Brain pericyte (primary cell): ENCODE data around the gene ELOVL2.
"Not testable (repeated sequence)": the region's sequence is repeated elsewhere in the genome, so short reads cannot be mapped to it uniquely, and the experiment has no call there.

Source experiments
- DNase-seq: peaks from one replicate; pipeline ENCODE4 v3.0.0-alpha.2; 2012; ENCODE audit warnings: low read depth, low spot score

Gene ELOVL2

GRCh38 chr6:11043961-11044711, at the start of gene ELOVL2:
ELOVL2 (minus strand) TSS chr6:11044305; CDS start chr6:11044230, 75 bp downstream.
- no peak for DNase-seq

- no peak for DNase-seq
Observed at GRCh38 chr6:11093376-11093625, 49.2 kb upstream of the ELOVL2 start.

- DNase-seq: no peak
Observed at GRCh38 chr6:11092668-11093375, 48.7 kb upstream of the ELOVL2 start.

GRCh38 chr6:11091141-11091540, 47.0 kb upstream of the ELOVL2 start:
- not testable (repeated sequence) for DNase-seq

DNA sequence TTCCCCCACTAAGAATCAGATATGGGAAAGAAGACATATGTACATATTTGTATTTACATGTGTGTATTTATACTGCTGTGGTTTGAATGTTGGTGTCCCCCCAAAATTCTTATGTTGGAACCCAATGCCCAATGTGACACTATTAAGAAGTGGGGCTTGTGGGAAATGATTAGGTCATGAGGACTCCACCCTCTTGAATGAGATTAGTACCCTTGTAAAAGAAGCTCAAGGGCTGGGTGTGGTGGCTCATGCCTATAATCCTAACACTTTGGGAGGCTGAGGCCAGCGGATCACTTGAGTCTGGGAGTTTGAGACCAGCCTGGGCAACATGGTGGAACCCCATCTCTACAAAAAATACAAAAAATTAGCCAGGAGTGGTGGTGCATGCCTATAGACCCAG, 45.6 kb upstream of the ELOVL2 start:
- no peak for DNase-seq

- not testable (repeated sequence) for DNase-seq
Observed at GRCh38 chr6:11087141-11087812, 43.2 kb upstream of the ELOVL2 start.

DNA sequence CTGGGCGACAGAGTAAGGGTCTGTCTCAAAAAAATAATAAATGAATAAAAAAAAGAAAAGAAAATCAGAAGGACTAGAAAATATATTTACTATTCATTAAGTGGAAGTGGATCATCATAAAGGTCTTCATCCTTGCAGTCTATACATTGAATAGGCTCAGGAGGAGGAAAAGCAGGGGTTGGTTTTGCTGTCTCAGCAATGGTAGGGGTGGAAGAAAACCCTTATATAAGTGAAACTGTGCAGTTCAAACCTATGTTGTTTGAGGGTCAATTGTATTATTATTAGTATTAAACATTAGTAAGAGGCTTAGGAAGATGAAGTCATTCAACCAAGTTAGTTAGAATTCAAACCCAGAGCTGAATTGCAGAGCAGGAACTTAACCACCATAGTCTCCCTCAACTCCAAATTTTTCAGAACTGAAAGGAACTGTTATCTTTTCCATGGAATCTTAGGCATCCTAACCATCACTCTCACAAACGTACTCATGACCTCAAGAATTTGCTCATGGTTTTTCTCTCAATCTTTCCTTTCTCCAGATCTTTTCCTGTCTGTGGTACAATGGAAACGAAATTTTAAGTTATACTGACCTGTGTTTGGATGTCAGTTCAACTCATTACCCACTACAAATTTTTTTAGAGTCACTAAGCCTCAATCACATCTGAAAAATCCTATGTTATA, 41.8 kb upstream of the ELOVL2 start:
- no peak for DNase-seq

GRCh38 chr6:11083956-11084355, 39.9 kb upstream of the ELOVL2 start:
- DNase-seq: no peak

DNA sequence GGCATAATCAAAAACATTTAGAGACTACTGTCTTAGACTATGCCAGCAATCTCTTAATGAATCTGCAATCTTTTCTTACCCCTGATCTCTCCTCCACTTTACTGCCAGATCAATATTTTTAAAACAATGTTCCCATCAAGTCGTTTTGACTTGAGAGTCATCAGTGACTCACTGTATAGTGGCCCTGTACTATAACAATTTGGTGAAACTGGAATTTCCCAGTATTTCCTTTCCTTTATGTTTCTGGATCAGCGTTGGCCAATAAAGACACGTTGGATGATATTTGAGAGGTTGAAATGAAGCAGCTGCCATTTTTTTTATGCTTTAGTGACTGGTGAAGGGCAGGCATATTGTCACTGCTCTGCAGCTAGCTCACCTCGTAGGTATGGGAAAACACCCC, 39.4 kb upstream of the ELOVL2 start:
- no peak for DNase-seq

DNA sequence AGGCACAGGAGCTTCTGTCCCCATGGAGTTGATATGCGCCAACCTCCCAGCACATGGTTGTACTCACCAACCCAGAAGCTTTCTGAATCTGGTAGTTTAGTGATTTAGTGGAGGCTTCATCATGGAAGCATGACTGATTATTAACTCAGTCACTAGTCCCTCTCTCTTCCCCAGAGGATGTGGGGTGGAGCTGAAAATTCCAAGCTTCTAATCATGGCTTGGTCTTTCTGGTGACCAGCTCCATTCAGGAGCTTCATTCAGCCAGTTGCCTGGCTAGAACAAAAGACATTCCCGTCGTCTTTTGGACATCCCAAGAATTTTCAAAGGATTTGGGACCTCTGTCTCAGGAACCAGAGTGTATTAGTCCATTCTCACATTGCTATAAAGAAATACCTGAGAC, 36.2 kb upstream of the ELOVL2 start:
- no peak for DNase-seq

DNA sequence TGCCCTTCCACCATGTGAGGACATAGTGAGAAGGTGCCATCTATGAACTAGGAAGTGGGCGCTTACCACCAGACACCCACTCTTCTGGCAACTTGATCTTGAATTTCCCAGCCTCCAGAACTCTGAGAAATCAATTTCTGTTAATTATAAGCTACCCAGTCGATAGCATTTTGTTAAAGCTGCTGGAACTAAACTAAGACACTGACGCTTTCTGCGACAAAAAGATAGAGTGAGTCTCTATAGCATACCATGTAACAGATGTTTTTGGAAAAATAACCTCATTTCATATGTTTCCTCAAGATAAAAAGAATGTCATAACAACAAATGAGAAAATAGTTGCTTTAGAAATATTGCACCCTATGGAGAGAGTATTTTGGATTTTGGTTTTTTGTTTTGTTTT, 34.2 kb upstream of the ELOVL2 start:
- no peak for DNase-seq

GRCh38 chr6:11076540-11076939, 32.4 kb upstream of the ELOVL2 start:
- no peak for DNase-seq

DNA sequence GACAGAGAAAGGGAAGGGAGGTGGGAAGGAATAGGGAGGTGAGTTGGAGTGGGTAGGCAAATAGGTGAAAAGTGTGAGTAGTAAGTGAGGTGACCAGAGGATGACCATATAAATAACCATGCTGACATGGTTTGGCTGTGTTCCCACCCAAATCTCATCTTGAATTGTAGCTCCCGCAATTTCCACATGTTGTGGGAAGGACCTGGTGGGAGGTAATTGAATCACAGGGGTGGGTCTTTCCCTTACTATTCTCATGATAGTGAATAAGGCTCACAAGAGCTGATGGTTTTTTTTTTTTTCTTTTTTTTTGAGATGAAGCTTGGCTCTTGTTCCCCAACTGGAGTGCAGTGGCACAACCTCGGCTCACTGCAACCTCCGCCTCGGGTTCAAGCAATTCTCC, 28.0 kb upstream of the ELOVL2 start:
- DNase-seq: no peak

DNA sequence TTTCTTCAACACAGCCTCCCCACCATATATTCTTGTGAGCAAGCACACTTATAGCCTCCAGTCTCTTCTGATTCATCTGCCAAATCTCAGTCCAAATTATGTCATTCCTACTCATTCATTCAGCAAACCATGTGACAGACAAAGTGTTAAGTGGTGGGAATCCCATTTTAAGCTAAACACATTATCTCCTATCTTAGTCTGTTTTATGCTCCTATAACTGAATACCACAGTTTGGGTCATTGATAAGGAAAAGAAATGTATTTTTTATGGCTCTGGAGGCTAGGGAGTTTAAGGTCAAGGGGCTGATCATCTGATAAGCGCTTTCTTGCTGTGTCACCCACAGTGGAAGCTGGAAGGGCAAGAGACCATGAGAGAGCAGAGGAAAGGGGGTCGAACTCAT, 25.7 kb upstream of the ELOVL2 start:
- no peak for DNase-seq

DNA sequence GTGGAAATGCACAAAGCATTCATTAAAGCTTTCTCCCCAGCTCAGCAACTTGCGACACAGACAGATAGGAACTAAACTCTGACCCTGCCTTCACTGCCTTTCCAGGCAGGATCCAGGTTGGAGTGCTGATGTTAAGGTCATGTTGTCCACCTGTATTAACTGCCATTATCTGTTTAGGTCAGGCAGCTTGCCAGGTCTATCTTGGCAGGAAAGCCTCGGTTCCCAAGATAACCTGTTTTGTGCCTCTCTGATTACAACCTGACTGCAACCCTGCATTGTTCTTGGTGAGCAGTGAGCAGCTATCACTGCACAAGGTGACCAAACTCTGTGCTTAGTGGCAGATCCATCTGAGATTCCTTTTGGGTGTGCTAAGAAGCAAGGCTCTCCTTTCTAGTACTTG, 23.2 kb upstream of the ELOVL2 start:
- DNase-seq: no peak

- DNase-seq: no peak
Observed at GRCh38 chr6:11066505-11067347, 22.6 kb upstream of the ELOVL2 start.

DNA sequence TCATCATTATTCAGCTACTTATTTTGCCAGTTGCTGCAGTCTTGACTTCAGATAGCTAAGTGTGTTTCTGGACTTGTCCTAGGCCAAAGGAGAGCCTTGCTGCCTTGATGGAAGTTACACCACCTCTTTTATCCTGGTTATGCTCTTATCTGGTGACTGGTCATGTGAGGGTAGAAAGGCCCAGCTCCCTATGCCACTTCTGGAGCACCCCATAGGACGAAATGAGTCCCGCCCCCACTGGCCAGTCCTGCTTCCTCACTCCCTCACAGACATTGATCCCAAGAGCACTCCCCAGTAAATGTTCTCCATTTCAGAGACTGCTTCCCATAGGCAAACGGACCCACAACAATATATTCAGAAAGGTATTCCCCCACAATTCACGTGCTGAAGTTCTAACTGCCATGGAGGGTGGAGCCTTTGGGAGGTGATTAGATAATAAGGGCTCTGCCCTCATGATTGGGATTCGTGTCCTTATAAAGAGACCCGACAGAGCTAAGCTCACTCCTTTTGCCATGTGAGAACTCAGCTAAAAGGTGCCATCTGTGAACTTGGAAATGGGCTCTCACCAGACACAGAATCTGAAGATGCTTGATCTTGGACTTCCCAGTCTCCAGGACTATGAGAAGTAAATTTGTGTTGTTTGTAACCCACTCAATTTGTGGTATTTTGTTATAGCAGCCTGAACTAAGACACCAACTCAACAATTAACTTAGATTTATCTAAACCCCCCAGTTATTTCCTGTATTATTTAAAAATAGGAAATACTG, 21.5 kb upstream of the ELOVL2 start:
- no peak for DNase-seq

GRCh38 chr6:11064836-11065235, 20.7 kb upstream of the ELOVL2 start:
- no peak for DNase-seq

GRCh38 chr6:11062715-11063114, 18.6 kb upstream of the ELOVL2 start:
- DNase-seq: no peak

- no peak for DNase-seq
Observed at GRCh38 chr6:11062083-11062482, 18.0 kb upstream of the ELOVL2 start.

DNA sequence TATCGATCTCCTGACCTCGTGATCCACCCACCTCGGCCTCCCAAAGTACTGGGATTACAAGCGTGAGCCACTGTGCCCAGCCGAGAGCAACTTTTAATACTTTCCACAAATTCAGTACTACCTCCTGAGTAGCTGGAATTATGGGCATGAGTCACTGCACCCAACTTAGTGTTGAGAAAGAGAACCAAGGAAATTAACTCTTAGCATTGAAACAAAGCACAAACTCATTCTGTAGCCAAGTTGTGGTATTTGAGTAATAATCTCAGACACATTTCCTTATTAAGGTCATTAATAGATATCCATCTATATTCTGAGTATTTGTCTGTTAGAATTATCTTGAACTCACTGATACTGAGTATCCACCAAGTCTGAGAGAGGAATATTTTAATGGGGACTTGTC, 14.3 kb upstream of the ELOVL2 start:
- no peak for DNase-seq
